Subcutaneous abdominal adipose tissue (tissue), 5 donors: ENCODE data around the gene HUNK.

Experiments
- H3K27ac ChIP-seq: one replicate; pipeline ENCODE4 v1.7.0; 2013; ENCODE audit warnings: low read depth, mild to moderate bottlenecking, inconsistent platforms, low read length, moderate library complexity
- H3K27me3 ChIP-seq, 5 donors: one replicate each; pipeline ENCODE4 v1.7.0; 2013; ENCODE audit warnings: low read length in 5 of 5, inconsistent platforms in 1 of 5; ENCODE audit not compliant: control insufficient read depth in 5 of 5, insufficient read depth in 4 of 5
- H3K36me3 ChIP-seq, 5 donors: one replicate each; pipeline ENCODE4 v1.7.0; 2013; ENCODE audit warnings: low read length in 5 of 5; ENCODE audit not compliant: control insufficient read depth in 5 of 5, insufficient read depth in 5 of 5
- H3K4me1 ChIP-seq, 5 donors: one replicate each; pipeline ENCODE4 v1.7.0; 2013; ENCODE audit warnings: low read length in 5 of 5, mild to moderate bottlenecking in 3 of 5, moderate library complexity in 1 of 5; ENCODE audit not compliant: control insufficient read depth in 5 of 5, insufficient read depth in 5 of 5
- H3K4me3 ChIP-seq, 5 donors: one replicate each; pipeline ENCODE4 v1.7.0; 2013; ENCODE audit warnings: low read length in 5 of 5, low read depth in 1 of 5
- H3K9ac ChIP-seq, 5 donors: one replicate each; pipeline ENCODE4 v1.7.0; 2013; ENCODE audit warnings: low read length in 5 of 5, mild to moderate bottlenecking in 4 of 5, moderate library complexity in 3 of 5
- H3K9me3 ChIP-seq, 5 donors: one replicate each; pipeline ENCODE4 v1.7.0; 2013; ENCODE audit warnings: low read length in 5 of 5; ENCODE audit not compliant: control insufficient read depth in 5 of 5
- donor health status: healthy.
- donor health status: healthy.
- donor health status: healthy.
- donor health status: healthy.
- donor health status: healthy.

The HUNK gene

DNA sequence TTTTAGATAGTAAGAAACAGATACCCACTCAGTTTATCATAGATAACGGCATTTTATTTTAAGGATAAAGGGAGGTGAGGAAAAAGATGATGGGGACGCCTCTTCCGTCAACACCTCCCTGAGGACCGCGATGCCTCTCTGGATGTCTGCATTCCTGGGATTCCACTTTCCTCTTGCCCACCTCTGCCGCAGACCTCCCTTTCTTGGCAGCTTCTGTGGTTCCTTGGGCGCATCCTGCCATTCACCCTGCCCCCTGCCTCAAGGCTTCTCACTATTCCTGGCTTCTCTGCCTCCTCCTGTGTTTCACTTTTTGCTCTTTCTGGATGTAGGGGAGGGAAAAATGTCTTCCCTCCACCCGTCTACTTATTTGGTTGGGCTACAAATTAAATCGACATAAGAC, 19.9 kb downstream of the HUNK start:
- no peak overlapping the region for H3K9ac ChIP-seq
- H3K36me3 ChIP-seq, result no peaks in the 10 kb centered on the region
- no peaks in the 10 kb centered on the region for H3K27me3 ChIP-seq
- H3K27ac ChIP-seq, result no peak overlapping the region
- no peak overlapping the region for H3K4me3 ChIP-seq
- H3K4me1 ChIP-seq, result peaks cover 0 to 6% (median 3%) of the 10 kb centered on the region in 5 donors
- H3K9me3 ChIP-seq, result no peaks in the 10 kb centered on the region

DNA sequence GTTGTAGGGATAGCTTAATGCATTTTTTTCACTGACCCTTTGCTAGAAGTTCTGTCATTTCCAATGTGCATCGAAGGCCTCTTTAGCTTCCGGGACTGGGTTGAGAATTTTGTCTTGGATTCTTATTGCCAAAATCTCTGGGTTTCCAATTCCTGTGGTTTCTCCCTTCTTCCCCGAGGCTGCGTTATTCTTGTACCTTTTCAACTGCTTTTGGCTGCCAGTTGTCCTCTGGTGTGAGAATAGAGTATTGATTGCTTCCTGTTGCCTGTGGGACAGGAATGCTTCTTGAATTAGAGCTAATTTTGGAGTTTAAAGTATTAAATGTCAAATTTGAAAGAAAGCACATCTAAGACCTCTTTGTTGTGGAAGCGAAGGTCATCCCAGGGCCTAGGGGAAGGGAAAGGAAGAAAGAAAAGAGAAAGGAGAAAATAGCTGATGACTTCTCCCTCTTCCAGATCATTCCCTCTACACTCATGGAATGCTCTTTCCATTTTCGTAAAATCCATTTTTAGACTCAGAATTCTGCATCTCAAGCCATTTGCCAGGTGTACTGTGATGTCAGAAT, 21.1 kb downstream of the HUNK start:
- no peak overlapping the region for H3K9ac ChIP-seq
- H3K27me3 ChIP-seq, result no peaks in the 10 kb centered on the region
- H3K36me3 ChIP-seq, result no peaks in the 10 kb centered on the region
- no peaks in the 10 kb centered on the region for H3K9me3 ChIP-seq
- no peak overlapping the region for H3K27ac ChIP-seq
- peaks cover 0 to 1% (median 0%) of the 10 kb centered on the region in 5 donors for H3K4me1 ChIP-seq
- H3K4me3 ChIP-seq, result no peak overlapping the region

DNA sequence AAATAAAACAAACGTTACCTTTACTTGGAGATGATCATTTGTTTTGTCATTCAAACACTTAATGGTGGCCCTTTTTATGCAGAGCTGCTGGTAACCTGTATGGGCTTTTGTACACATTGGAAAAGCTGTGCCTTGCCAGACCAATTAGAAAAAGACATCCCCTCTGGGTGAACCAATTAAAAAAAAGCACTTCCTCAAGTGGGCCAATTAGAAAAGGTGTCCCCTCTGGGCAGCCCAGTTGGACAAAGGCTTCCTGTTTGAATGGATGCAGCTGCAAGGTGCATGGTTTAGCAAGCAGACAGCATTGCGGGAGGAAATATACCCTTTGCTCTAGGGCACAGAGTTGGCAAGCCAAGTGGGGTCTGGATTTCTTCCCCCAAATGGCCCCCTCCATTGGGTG, 21.6 kb downstream of the HUNK start:
- H3K27me3 ChIP-seq, result no peaks in the 10 kb centered on the region
- H3K27ac ChIP-seq, result no peak overlapping the region
- H3K9me3 ChIP-seq, result no peaks in the 10 kb centered on the region
- no peaks in the 10 kb centered on the region for H3K36me3 ChIP-seq
- H3K4me3 ChIP-seq, result no peak overlapping the region
- H3K9ac ChIP-seq, result no peak overlapping the region
- no peaks in the 10 kb centered on the region for H3K4me1 ChIP-seq

DNA sequence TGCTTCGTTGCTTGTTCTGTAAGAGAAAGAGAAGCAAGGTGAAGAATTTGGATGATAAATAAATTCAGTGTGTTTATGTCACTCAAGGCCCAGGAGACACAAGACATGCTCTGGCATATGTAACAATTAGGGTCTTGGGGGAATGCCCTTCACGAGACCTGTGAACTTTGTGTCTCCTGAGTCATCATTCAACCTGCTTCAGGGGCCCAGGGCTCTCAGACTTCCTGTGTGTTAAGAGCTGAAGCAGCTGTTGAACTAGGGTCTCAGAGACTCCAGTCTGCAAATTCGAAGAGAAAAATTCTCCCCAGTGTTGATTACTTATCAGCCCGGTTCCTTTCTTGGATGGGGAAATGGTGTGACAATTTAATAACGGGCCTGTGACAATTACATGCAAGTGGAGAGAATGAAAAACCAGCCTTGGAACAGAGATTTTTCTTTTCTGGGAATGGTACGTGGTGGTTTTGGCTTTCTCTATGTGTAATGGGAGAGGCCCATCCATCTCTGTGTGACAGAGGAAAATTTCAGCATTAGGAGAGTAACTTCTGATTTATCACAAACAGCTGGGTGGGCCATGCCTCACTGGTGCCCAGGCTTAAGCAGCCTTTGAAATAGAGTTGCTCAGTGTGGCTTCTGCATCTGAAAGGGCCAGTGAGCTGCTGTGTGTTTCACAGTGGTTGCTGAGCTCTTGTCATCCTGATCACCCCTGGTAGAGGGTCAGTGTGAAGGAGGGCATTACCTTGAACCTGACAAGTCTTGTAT, 22.4 kb downstream of the HUNK start:
- no peaks in the 10 kb centered on the region for H3K9me3 ChIP-seq

DNA sequence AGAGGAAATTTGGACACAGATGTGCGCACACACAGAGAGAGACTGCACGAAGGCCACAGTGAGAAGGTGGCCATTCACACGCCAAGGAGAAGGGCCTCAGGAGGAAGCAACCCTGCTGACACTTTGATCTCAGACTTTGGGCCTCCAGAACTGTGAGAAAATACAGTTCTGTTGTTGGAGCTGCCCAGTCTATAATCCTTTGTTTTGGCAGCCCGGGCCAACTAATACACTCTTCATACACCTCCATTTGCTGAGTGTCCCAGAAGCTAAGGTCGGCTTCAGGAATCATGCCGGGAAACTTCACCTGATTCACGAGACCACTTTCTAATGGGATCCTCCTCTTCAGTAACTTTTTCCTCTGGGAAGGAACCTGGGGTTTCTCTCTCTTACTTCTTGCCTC, 23.2 kb downstream of the HUNK start:
- Histone ChIP-seq H3K4me3 (no peak overlapping the region), H3K9ac (no peak overlapping the region), H3K9me3 (no peaks in the 10 kb centered on the region), H3K4me1 (no peaks in the 10 kb centered on the region), H3K36me3 (no peaks in the 10 kb centered on the region), H3K27me3 (no peaks in the 10 kb centered on the region), H3K27ac (no peak overlapping the region)

More for the DNA sequence above, 22.4 kb downstream of the HUNK start:
- Histone ChIP-seq H3K27ac (no peak overlapping the region), H3K9ac (no peak overlapping the region), H3K4me3 (no peak overlapping the region), H3K4me1 (no peaks in the 10 kb centered on the region), H3K27me3 (no peaks in the 10 kb centered on the region), H3K36me3 (no peaks in the 10 kb centered on the region)

DNA sequence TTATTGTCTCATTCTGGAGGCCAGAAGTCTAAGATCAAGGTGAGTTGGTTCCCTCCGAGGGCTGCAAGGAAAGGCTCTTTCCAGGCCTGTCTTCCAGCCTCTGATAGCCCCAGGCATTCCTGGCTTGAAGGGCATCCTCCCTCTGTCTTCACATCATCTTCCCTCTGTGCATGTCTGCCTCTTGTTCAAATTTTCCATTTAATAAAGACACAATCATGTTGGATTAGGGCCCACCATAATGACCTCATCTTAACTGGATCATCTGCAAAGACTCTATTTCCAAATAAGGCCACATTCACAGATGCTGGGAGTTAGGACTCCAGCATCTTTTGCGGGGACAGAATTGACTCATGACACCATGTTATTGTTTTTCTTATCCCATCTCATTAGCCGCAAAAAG, 24.5 kb downstream of the HUNK start:
- Histone ChIP-seq H3K27me3 (no peaks in the 10 kb centered on the region), H3K9me3 (no peaks in the 10 kb centered on the region), H3K36me3 (no peaks in the 10 kb centered on the region), H3K4me3 (no peak overlapping the region), H3K9ac (no peak overlapping the region), H3K27ac (no peak overlapping the region), H3K4me1 (no peaks in the 10 kb centered on the region)

DNA sequence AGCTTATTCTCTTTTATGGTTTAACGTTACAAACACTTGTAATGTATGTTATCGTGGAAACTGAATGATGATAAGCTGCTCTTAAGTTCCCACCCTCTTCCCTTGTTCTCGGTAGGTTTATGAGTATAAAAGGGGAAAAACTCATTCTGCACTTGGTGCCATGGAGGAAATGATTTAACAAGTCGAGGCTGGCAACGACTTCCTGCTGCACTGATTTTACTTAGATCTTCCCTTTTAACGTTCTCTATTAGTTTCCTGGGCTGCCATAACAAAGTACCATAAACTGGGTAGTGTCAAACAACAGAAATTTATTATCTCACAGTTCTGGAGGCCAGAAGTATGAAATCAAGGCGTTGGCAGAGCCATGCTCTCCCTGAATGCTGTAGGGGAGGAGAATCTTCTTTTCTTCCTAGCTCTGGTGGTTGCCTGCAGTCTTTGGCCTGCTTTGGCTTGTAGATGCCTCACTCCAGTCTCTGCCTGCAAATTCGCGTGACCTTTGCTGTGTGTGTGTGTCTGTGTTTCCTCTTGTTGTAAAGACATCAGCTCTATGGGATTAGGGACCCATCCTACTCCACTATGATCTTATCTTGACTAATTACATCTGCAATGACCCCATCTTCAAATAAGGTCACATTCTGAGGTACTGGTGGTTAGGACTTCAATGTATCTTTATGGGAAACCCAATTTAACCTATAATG, 26.3 kb downstream of the HUNK start:
- Histone ChIP-seq H3K27me3 (no peaks in the 10 kb centered on the region), H3K36me3 (no peaks in the 10 kb centered on the region), H3K9ac (no peak overlapping the region), H3K4me3 (no peak overlapping the region), H3K9me3 (no peaks in the 10 kb centered on the region), H3K27ac (no peak overlapping the region), H3K4me1 (no peaks in the 10 kb centered on the region)

DNA sequence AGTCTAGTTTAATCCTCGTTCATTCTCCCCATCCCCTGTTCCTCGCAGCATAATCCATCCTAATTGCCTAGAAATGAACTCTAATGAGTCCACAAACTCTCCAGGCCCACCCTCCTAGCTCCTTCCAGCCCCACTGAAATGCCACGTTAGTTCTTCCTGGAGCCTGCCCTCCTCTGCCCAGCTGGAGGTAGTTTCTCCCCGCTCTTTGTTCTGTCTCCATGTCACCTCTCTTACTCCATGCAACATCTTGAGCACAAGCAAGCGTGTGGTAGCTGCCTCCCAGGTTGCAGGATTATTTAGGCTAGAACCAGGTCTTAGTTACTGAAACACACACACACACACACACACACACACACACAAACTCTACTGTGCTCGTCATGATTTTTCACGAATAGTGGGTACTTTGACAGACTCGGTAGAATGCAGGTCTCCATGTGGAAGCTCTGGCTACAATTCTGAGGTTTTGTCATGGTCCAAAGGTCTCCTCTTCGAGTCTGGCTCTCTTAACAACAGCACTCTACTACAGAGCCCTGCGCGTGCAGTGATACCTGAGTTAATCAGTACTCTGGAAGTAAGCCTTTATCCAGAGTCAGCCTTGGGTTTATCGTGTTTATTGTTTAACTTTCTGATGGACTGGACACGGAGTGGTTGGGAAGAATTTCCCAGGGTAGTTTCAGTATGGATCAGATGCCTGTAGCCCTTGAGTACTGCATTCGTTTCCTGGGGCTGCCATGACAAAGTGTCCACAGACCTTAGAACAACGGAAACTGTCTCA, 27.5 kb downstream of the HUNK start:
- Histone ChIP-seq H3K27me3 (peaks cover 0 to 2% (median 0%) of the 10 kb centered on the region in 5 donors), H3K9ac (no peak overlapping the region), H3K27ac (no peak overlapping the region), H3K4me1 (no peaks in the 10 kb centered on the region), H3K4me3 (no peak overlapping the region), H3K9me3 (no peaks in the 10 kb centered on the region), H3K36me3 (no peaks in the 10 kb centered on the region)

DNA sequence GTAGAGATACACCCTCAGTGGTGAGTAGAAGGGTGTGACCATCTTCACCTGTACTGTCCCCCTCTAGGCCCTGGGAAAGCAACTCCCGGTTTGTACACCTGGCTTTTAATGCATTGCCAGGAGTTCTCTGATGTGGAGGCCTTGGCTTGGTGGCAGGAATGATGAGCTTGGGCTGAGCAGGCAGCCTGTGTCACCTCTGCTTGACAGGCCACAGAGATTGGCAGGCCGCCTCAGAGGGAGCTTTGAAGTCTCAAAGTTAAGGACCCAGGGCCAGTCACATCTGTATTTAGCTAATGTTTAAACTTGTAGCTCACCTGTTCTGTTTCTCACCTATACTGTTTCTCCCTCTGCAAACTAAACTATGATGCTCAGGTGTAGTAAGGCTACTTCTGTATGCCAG, 28.5 kb downstream of the HUNK start:
- no peak overlapping the region for H3K9ac ChIP-seq
- no peaks in the 10 kb centered on the region for H3K4me1 ChIP-seq
- H3K9me3 ChIP-seq, result no peaks in the 10 kb centered on the region
- H3K4me3 ChIP-seq, result no peak overlapping the region
- peaks cover 0 to 6% (median 5%) of the 10 kb centered on the region in 5 donors for H3K27me3 ChIP-seq
- no peak overlapping the region for H3K27ac ChIP-seq
- no peaks in the 10 kb centered on the region for H3K36me3 ChIP-seq

DNA sequence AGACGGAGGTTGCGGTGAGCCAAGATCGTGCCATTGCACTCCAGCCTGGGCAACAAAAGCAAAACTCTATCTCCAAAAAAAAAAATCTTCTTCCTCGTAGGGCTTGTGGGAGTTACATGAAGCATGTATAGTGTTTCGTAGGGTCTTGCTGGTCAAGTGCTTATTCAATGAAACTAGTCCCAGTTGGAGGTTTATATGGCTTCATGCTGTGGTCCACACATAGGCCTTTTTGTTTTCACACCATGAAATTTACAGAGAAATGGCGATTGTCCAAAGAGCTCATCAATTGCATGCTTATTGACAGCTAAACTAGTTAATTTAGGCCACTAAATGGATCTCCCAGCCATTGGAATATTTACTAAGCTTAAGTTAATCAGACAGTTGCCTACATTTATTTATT, 29.6 kb downstream of the HUNK start:
- H3K4me3 ChIP-seq, result no peak overlapping the region
- no peaks in the 10 kb centered on the region for H3K36me3 ChIP-seq
- peaks cover 0 to 10% (median 8%) of the 10 kb centered on the region in 5 donors for H3K27me3 ChIP-seq
- no peaks in the 10 kb centered on the region for H3K9me3 ChIP-seq
- H3K27ac ChIP-seq, result no peak overlapping the region
- H3K4me1 ChIP-seq, result no peaks in the 10 kb centered on the region
- no peak overlapping the region for H3K9ac ChIP-seq
